GM19099 (cell line): ENCODE measurements around the gene TEKT4.

Source experiments
- POLR2A ChIP-seq: IDR thresholded peaks from 3 replicates; pipeline ENCODE4 v1.6.1; 2011; ENCODE audit warnings: low read depth; ENCODE audit not compliant: insufficient read length; ENCODE audit errors: extremely low read depth

Gene TEKT4

DNA sequence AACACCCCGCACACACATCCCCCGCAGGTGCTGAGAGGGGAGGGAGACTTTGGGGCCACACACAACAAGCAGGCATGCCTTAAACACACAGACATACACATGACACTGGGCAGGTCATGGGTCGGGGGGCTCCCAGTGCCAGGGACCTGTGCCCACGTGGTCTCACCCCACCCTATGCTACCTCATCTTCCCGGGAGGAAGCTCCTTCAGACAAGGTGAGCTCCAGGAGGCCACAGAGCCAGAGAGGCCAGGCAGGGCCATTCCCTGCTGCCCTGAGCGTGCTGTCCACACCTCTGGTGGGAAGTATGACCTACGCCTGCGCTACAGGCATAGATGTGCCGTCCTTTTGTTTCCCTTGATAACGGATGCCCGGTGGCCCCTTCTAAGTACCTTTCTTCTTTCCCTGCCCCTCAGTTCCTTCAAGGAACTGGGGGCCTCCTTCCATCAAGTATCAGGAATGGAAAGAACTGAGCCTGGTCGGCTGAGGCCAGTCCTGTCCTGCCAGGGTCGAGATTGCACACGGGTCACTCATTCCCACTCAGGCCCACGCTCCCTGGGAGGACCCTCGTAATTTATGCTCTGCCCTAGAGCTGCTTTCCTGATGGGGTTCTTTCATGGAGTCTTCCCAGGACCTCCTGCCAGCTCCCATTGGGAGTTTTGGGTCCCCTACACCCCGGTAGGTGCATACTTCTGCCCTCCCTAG lies 4.7 kb downstream of the TEKT4 start:
- TF ChIP-seq POLR2A = no peak

DNA sequence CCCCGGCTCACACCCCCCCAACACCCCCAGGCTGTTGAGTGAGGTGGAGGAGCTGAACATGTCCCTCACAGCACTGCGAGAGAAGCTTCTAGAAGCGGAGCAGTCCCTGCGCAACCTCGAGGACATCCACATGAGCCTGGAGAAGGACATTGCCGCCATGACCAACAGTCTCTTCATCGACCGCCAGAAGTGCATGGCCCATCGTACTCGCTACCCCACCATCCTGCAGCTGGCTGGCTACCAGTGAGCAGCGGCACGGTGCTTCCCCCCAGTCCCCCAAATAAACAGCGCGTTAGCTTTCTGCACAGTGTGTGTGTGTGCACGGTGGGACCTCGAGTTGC lies 5.3 kb downstream of the TEKT4 start:
- no peak for TF ChIP-seq POLR2A

DNA sequence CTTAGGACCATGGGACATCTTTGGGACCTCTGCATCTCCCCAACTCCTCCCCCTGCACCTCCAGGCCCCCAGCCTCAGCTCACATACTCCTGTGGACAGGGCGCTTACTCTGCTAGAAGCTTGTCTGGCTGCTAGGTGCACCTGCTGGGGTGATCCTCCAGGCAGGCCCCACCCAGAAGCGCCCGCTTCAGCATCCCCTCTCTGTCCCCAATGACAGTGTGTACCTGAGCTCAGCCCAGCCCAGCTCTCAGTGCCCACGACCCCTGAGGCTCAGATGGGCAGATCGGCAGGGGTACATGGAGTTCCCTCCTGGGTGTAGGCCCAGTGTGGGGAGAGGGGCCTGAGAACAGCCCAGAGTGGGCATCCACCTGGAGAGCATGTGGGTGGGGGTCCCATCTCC lies 5.9 kb downstream of the TEKT4 start:
- no peak for TF ChIP-seq POLR2A

DNA sequence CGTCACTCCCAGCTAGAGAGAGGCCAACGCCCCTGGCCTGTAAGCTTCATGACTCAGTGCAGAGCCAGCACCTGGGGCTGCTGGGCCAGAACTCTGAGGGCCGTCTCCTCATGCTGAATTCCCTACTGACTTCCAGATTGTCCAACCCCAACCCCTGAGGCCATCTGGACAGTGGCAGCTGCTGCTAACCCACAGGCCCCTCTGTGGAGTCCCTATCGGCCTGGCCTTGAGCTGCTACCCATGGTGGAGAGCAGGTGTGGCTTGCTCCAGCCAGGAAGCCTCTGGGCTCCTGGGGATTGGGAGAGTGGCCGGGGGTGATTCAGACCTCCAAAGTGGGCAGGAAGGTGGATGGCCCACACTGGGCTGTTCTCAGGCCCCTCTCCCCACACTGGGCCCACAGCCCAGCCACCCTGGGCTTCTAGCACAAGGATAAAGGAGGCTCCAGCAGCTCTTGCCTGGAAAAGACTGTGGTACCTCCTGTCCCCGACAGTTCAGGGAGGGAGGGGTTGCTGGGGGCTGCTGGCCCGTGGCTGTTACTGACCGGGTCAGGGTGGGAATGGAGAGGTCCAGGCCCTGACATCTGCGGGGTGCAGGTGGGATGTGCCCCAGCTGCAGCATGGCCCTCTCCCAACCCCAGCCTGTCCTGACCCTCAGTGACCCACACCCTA lies 8.2 kb downstream of the TEKT4 start:
- TF ChIP-seq POLR2A = no peak

DNA sequence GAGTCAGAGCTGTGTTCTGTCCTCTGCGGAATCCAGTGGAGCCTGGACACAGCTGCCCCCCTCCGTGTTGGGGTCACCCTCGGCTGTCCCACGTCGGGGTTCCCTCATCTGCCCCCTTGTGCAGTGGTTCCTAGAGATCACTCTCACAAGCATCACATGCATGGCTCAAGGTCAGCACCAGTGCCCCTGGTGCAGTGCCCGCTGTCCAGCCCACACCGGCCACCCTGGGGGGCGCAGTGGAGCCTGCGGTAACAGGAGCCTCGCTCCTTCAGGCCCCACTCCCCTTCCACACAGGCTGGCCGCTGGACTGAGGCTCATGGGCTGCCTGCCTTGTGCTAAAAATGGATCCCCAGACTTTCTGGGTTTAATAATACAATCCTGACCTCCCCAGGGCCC lies 8.8 kb downstream of the TEKT4 start:
- TF ChIP-seq POLR2A = no peak

DNA sequence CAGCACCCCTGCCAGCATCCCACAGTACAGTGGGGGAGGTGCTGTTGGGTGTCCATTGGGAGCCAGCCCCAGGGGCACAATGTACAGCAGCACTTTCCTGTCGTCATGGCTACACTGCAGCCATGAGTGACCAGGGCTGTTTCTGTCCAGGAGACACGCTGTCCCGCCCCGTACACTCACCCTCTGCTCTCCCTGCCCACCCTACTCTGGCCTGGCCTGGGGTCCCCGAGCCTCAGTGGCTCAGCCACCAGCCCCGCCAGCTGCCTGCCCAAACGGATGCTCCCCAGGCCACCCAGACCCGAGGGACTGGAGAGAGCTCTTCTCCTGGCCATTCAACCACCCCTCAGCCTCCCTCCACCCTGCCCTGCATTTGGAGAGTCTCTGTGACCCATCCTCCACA lies 9.3 kb downstream of the TEKT4 start:
- TF ChIP-seq POLR2A = no peak

DNA sequence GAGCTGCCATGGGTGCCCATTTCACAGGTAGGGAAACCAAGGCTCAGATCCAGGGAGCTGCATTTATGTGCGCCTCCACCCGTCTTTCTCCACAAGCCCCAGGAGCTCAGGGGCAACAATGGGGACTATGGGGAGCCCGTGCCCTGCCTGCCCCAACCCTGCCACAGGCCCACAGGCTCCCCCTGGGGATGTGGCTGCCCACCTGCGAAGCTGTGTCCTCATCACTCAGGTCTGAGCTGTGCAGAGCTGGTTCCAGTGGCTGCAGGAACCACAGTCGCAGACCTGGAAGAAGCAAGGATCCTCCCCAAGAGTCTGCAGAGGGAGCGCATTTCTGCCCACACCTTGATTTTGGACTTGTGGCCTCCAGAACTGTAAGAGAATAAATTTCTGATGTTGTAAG lies 9.8 kb downstream of the TEKT4 start:
- TF ChIP-seq POLR2A = no peak

DNA sequence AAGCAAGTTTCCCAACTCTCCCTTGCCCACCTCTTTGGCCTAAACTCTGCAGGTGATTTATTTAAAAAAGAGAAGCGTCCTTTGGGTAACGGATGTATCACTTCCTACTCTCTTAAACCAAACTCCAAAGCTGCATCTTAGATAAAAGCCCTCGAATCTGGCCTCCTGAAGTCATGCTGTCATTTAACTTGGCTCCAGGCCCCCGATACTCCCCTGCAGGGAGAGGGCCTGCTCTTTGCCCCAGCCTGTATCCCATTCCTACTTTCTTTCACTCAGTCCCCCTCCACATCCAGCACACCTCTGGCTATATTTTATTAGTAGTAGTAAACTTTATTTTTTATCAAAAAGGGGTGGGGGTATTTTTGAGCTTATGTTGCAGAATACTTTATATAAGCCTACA lies 19.0 kb downstream of the TEKT4 start:
- TF ChIP-seq POLR2A = no peak

DNA sequence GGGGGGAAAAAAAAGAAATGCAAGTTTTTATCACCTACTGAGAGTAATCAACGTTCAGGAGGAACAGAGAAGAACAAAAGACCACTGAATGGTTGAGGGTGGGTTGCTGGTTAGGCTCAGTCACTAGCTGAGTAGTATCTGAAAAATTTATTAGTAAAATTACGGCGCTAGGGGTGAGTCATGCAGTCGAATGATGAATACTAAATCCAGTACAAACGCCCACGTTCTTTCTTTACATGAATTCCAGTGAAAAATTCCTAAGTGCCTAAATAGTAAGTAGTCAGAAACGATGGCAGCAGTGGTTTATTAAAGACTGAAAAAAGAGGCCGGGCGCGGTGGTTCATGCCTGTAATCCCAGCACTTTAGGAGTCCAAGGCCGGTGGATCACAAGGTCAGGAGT lies 52.0 kb downstream of the TEKT4 start:
- TF ChIP-seq POLR2A = no peak
